B cell (primary cell): Measurements from ENCODE around the gene CXXC5. TPM values are rescaled to one million over a fixed set of nuclear protein-coding genes. Genes with fewer than 3 reads are reported as not detected.
A peak's percentile ranks its signal among the peaks of the same experiment; 100 is the strongest.

Experiments used
- ATAC-seq: fragments of 200-7000 bp; cut with Tn5 transposase; one replicate; pipeline ENCODE4 v1.10.0; 2021; ENCODE audit warnings: low read depth, mild to moderate bottlenecking, moderate number of reproducible peaks, moderate library complexity
- CTCF ChIA-PET: fragments of 350-600 bp; sonication (Branson Sonifier 250); formaldehyde crosslinking; loops from one replicate; lab custom pipeline; 2021; ENCODE audit warnings: antibody characterized with exemption, inconsistent platforms; lab: Charles Lee
- POLR2A ChIA-PET: fragments of 350-600 bp; sonication (Branson Sonifier 250); formaldehyde crosslinking; loops from one replicate; lab custom pipeline; 2021; ENCODE audit warnings: antibody characterized with exemption; lab: Charles Lee
- DNase-seq: peaks from one replicate; pipeline ENCODE4 v3.0.0; 2013
- H2AFZ ChIP-seq: 2 replicates; pipeline ENCODE4 v1.6.1; 2012; ENCODE audit warnings: mild to moderate bottlenecking, low read depth, low read length; ENCODE audit not compliant: insufficient read depth, poor library complexity, severe bottlenecking
- H3K27ac ChIP-seq, 2 donors: 1 replicate in 1 of 2; 2 replicates in 1 of 2; pipeline ENCODE4 v1.5.1; 2012 to 2013; ENCODE audit warnings: low read length in 2 of 2, mild to moderate bottlenecking in 2 of 2, moderate library complexity in 1 of 2
- H3K27me3 ChIP-seq, 4 experiments: fragments of 200-600 bp in 1 of 4; sonication (generic) in 1 of 4; replicated peaks in 1 of 4; 1 replicate in 2 of 4; 2 replicates in 2 of 4; pipeline versions ENCODE4 v1.6.1 to v1.7.0; 2013 to 2016; ENCODE audit warnings: low read length in 3 of 4, mild to moderate bottlenecking in 2 of 4, mixed read lengths in 1 of 4, moderate library complexity in 1 of 4; ENCODE audit not compliant: insufficient read depth in 4 of 4, control insufficient read depth in 3 of 4; ENCODE audit errors: control extremely low read depth in 1 of 4
- H3K36me3 ChIP-seq, 2 experiments: replicated peaks in 1 of 2; 1 replicate in 1 of 2; 2 replicates in 1 of 2; pipeline versions ENCODE4 v1.6.1 to v1.7.1; 2013; ENCODE audit warnings: low read length in 1 of 2; ENCODE audit not compliant: insufficient read depth in 2 of 2, control insufficient read depth in 1 of 2; ENCODE audit errors: control extremely low read depth in 1 of 2, extremely low read depth in 1 of 2
- H3K4me1 ChIP-seq, 2 donors: fragments of 200-600 bp in 1 of 2; sonication (generic) in 1 of 2; 1 replicate in 1 of 2; 2 replicates in 1 of 2; pipeline versions ENCODE4 v1.5.1 to v1.6.1; 2013 to 2017; ENCODE audit warnings: low read length in 2 of 2; ENCODE audit not compliant: control insufficient read depth in 2 of 2, insufficient read depth in 2 of 2
- H3K4me2 ChIP-seq: replicated peaks from 2 replicates; pipeline ENCODE3; 2012; ENCODE audit warnings: mild to moderate bottlenecking, low read depth, low read length; ENCODE audit not compliant: poor library complexity, severe bottlenecking
- H3K4me3 ChIP-seq, 5 experiments: fragments of 200-600 bp in 1 of 5; sonication (generic) in 1 of 5; 1 replicate in 3 of 5; 2 replicates in 2 of 5; pipeline versions ENCODE4 v1.5.1 to v1.7.0; 2011 to 2016; ENCODE audit warnings: low read length in 4 of 5, mild to moderate bottlenecking in 4 of 5, low read depth in 2 of 5, control low read depth in 1 of 5, moderate library complexity in 1 of 5; ENCODE audit not compliant: insufficient read depth in 1 of 5; ENCODE audit errors: control extremely low read depth in 1 of 5, extremely low read depth in 1 of 5
- H3K79me2 ChIP-seq: fragments of 200-600 bp; sonication (generic); one replicate; pipeline ENCODE4 v1.6.0; 2016; ENCODE audit warnings: low read length; ENCODE audit not compliant: control insufficient read depth, insufficient read depth
- H3K9ac ChIP-seq: fragments of 200-600 bp; sonication (generic); 2 replicates; pipeline ENCODE4 v1.6.1; 2017; ENCODE audit warnings: mild to moderate bottlenecking, low read length, moderate library complexity
- H3K9me3 ChIP-seq, 3 donors: one replicate each; pipeline versions ENCODE4 v1.6.1 to v1.7.1; 2013; ENCODE audit warnings: low read length in 2 of 3; ENCODE audit not compliant: control insufficient read depth in 2 of 3, insufficient read depth in 1 of 3; ENCODE audit errors: control extremely low read depth in 1 of 3
- H4K20me1 ChIP-seq: 2 replicates; pipeline ENCODE4 v1.6.0; 2012; ENCODE audit warnings: mild to moderate bottlenecking, low read length; ENCODE audit not compliant: insufficient read depth, control insufficient read depth, poor library complexity, severe bottlenecking
- H3K27ac Mint-ChIP-seq: one replicate; pipeline ENCODE4 v1.8.0; 2021; ENCODE audit warnings: mixed read lengths
- H3K27me3 Mint-ChIP-seq: one replicate; pipeline ENCODE4 v1.8.0; 2021; ENCODE audit warnings: mixed read lengths
- H3K4me1 Mint-ChIP-seq: one replicate; pipeline ENCODE4 v1.8.0; 2021; ENCODE audit warnings: mixed read lengths
- H3K4me3 Mint-ChIP-seq: one replicate; pipeline ENCODE4 v1.8.0; 2021; ENCODE audit warnings: mixed read lengths
- H3K9me3 Mint-ChIP-seq: one replicate; pipeline ENCODE4 v1.8.0; 2022; ENCODE audit warnings: mixed read lengths; ENCODE audit not compliant: insufficient read depth
- CTCF ChIP-seq: fragments of 200-600 bp; IDR thresholded peaks from one replicate; pipeline ENCODE4 v1.8.0; 2022; ENCODE audit warnings: antibody characterized with exemption, mild to moderate bottlenecking
- EZH2 ChIP-seq: IDR thresholded peaks from 2 replicates; pipeline ENCODE4 v1.6.1; 2012; ENCODE audit warnings: borderline replicate concordance, low read depth, mild to moderate bottlenecking, moderate library complexity, low read length; ENCODE audit not compliant: insufficient read depth, poor library complexity, severe bottlenecking
- WGBS: methylation state at CpG from one replicate; pipeline ENCODE4 v1.1.5; 2013; ENCODE audit warnings: missing lambda C conversion rate; ENCODE audit not compliant: insufficient coverage; 5-methylcytosine and 5-hydroxymethylcytosine counted together
- intact Hi-C: fragments of 100-400 bp; cut with micrococcal nuclease; formaldehyde crosslinking; loops from one replicate; pipeline ENCODE4 v1.10.0; 2022
- polyA plus RNA-seq: library from polyadenylated mRNA; depleted of rRNA; stranded (reverse); fragments of >200 nt; gene quantifications from 2 replicates; pipeline ENCODE4 v1.2.3, GENCODE V29; 2012
- total RNA-seq, 2 donors: library from RNA; stranded (reverse); fragments of 120-200 nt in 1 of 2; gene quantifications; 1 replicate in 1 of 2; 2 replicates in 1 of 2; pipeline versions ENCODE4 v1.2.3 to v1.2.4, GENCODE V29; 2013 to 2022

The CXXC5 gene
- total and polyA plus RNA-seq, 2 donors (not counting 1 experiment from before 2014, with no cell fraction given), result 126 to 143 TPM

DNA sequence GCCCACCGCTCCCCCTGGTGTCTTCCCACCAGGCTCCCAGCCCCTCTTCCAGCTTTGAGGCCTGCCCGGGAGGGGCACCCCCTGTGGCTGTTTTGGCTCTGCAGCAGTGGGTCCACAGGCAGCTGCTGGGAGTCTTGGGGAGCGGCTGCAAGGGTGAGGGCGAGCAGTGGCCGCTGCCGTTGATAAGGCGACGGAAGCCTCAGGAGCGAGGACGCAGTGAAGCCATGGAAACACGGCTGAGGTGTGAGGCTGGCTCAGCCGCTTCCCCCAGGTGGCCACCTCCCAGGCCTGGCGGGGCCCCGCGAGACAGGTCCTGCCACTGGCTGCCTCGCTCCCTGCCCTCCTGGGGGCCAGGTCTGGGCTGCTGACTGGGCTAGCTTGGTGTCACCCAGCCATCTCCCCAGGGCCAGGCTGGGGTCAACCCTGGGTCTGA lies 41.5 kb downstream of the CXXC5 start:
- DNase-seq (no peak), ATAC-seq (peak; percentile 50)
- Histone ChIP-seq H3K4me3 (peak overlapping the region in 3 of 5 experiments; percentile 6 to 9 (median 8)), H3K27ac (peak overlapping the region; percentile 28 to 47), H3K9ac (peak overlapping the region; percentile 31), H3K27me3 (no peaks in the 10 kb centered on the region), H3K79me2 (peaks cover 4% of the 10 kb centered on the region), H3K4me2 (peak overlapping the region; percentile 67), H2AFZ (no peak overlapping the region), H3K9me3 (peaks cover 0 to 4% (median 0%) of the 10 kb centered on the region in 3 donors), H4K20me1 (peaks cover 46% of the 10 kb centered on the region), H3K4me1 (peaks cover 51 to 62% of the 10 kb centered on the region in 2 donors), H3K36me3 (peaks cover 0 to 23% of the 10 kb centered on the region in 2 experiments)
- intact Hi-C loops, result loop anchor here (1.0 to 10.0 kb wide), 4 partner anchors 19 to 76 kb away; no protein-coding TSS in a partner anchor
- ChIA-PET POLR2A (interaction anchor here (0.6 to 4.8 kb wide), 17 partner anchors 19 to 77 kb away, joined by 3 to 64 read pairs (median 7); partner anchors contain the start of gene CXXC5), CTCF (interaction anchor here (0.7 to 14.0 kb wide), 31 partner anchors 9 to 267 kb away, joined by 3 to 502 read pairs (median 9); partner anchors contain the start of genes CXXC5 and DNAJC18)
- Mint-ChIP-seq H3K27ac (peak overlapping the region; percentile 42), H3K27me3 (no peaks in the 10 kb centered on the region), H3K4me1 (peaks cover 53% of the 10 kb centered on the region), H3K4me3 (peak overlapping the region; percentile 41), H3K9me3 (no peaks in the 10 kb centered on the region)
- 34% methylated on average over 16 of the region's 16 CpGs for WGBS
- TF ChIP-seq CTCF (no peak), EZH2 (no peak)
